ENCODE data around the gene UTF1.

Gene UTF1, protein sequence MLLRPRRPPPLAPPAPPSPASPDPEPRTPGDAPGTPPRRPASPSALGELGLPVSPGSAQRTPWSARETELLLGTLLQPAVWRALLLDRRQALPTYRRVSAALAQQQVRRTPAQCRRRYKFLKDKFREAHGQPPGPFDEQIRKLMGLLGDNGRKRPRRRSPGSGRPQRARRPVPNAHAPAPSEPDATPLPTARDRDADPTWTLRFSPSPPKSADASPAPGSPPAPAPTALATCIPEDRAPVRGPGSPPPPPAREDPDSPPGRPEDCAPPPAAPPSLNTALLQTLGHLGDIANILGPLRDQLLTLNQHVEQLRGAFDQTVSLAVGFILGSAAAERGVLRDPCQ
- total RNA-seq, result 0 reads per million in 4 donors

GRCh38 chr10:133230044-133230361, at the start of gene UTF1:
Gene UTF1 (plus strand): TSS chr10:133230217. CDS start chr10:133230289, 72 bp downstream.
- no peak for DNase-seq

DNA sequence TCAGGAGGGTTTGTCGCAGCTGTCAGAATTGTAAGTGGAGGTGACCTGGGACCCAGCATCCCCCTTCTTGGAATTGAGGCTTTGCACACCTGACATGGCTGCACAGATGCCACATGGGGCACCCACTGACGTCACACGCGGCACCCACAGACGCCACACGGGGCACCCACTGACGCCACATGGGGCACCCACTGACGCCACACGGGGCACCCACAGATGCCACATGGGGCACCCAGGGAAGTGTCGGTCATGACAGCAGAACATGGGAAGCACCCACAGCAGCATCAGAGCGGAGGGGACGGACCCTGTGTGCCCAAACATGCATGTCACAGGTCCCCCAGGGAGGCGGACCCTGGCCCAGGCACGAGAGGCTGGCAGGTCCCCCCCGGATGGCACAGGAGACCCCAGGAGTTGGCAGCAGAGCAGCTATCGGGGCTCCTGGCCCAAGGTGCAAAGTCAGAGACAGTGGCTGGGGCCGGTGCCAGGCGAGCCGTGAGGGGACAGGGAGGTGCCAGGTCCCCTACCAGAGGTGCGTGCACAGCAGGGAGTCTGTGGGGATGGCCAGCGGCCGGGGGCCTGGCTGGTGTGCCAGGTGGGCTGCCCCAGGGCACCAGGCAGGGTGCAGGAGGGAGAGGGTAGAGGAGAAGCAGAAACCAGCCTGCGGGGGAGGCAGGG, 48.9 kb upstream of the UTF1 start:
- no peak for DNase-seq

DNA sequence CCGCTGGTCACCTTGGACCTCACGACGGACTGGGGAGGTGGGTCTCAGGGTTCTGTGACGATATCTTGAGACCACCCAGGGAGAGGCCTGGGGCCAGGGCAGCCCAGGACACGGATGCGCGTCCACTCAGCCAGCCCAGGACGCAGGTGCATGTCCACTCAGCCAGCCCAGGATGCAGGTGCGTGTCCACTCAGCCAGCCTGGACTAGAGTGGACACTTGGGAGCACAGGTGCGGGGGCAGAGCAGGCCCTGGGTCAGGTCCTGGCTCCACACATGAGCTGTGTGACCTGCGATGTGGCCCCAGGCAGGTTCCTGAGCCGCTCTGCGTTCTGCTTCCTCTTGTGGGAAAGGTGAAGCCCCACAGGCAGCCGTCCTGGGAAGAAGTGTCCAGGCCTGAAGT, 47.8 kb upstream of the UTF1 start:
- DNase-seq, result no peak

GRCh38 chr10:133182791-133183645, 47.0 kb upstream of the UTF1 start:
- DNase-seq, result no peak

DNA sequence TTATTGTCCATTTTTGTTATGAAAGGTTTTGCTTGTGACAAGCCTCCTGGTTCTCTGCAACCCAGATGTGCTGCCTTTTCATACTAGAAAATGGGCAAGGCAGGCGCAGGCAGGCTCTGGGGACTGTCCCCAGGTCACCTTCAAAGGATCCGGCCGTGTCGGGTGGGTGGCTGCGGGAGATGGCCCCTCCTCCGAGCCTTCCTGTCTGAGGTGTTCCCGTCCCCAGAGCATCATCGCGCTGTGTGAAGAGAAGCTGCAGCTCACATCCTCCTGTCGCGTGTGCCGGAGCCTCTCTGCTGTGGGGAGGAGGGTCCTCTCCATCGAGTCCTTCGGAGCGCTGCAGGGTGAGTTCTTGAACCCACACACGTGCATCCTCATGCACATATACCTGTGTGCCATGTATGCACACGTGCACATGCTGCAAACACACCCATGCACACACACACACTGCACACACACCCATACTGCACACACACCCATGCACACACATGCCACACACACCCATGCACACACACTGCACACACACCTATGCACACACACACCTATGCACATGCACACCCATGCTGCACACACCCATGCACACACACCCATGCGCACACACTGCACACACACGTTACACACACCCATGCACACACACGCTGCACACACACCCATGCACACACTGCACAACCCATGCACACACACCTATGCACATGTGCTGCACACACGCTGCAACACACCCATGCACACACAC, 46.2 kb upstream of the UTF1 start:
- DNase-seq, result no peak

DNA sequence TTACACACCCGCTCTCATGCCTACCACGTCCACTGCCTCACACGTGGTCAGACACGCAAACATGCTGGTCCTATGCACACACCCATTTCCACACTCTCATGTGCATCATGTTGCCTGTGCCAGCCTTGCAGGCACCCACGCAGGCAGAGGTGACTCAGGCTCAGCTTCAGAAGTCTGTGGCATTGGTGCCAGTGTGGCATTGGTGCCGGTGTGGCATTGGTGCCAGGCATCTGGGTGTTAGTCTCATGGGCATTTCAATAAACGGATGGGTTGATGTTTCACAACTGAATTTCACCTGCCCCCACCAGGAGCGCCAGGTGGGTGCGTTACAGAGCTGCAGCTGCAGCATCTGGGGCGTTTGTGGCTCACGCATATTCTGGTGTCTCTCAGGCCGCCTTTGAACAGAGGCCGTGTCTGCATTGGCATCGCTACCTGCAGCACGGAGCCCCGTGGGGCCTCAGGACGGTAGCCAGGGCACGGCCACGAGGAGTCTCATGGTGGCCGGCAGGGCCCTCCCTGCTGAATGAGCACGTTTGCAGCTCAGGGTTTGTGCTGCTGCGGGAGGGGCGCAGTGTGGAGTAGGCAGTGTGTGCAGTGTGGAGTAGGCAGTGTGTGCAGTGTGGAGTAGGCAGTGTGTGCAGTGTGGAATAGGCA, 45.3 kb upstream of the UTF1 start:
- DNase-seq, result no peak

GRCh38 chr10:133185421-133185820, 44.6 kb upstream of the UTF1 start:
- no peak for DNase-seq

GRCh38 chr10:133185916-133186315, 44.1 kb upstream of the UTF1 start:
- no peak for DNase-seq

DNA sequence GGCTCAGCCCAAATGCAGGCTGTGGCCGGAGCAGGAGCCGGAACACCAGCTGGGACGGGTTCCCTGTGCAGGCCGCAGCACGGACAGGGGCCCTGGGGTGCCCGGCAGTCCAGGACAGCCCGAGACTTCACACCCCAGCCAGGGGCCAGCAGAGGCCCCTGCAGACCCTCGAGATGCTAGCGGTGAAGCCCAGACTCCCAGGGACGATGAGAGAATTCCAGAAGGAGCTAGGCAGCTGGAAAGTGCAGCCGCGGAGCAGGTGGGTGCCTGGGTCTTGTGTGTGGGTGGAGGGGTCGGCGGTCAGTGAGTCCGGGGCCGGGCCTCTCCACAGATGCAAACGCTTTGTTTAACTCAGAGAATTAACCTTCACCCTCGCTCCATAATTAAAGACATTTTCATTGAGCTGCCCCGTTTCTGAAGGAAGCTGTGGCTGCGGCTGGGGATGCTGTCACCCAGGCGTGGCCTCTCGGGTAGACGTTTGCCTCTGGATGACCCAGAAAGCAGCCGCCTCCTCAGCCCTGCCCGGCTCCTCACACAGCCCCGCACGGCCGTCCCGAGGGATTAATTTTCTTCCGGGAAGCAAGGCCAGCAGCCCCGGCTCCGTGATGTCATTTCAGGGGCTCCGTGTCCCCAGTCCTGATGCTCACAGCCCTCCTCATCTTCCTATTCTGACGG, 43.5 kb upstream of the UTF1 start:
- DNase-seq, result no peak

DNA sequence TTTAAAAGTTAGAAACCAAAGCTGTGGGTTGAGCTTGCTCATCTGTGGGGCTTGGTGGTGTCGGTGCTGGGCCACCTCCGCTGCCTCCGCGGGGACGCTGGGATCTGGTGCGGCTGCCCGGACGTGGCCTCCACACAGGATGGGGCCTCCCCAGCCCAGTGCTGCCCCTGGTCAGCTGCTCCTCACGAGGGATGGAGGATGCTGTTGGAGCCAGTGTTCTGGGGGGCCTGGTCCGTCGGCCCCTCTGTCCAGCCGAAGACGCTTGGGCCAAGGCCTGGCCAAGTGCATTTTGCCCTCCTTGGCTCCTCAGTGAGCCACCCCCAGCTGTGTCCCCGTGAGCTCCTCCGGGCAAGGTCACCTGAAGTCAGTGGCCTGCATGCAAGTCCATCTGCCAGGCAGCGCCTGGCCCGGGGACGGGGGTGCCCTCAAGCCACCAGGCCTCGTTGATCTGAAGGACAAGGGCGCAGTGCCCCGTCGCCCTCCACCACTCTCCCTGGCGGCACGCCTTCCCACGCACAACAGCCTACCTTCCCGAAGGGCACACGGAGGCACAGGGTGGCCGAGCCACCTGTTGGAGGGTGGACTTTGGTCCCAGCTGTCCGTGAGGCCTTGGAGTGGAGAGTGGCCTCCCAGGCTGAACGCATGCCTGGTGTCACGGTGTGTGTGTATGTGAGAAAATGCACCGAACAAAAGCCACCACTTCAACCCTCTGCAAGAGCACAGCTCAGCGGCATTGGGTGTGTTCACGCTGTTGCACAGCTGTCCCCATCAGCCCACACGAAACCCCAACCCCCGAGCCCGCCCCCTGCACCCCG, 42.7 kb upstream of the UTF1 start:
- no peak for DNase-seq

- DNase-seq, result no peak
These were observed 41.9 kb upstream of the UTF1 start for GRCh38 chr10:133187906-133188681.

- no peak for DNase-seq
These were observed 40.8 kb upstream of the UTF1 start for GRCh38 chr10:133189256-133189655.

GRCh38 chr10:133189726-133190125, 40.3 kb upstream of the UTF1 start:
- DNase-seq, result no peak

DNA sequence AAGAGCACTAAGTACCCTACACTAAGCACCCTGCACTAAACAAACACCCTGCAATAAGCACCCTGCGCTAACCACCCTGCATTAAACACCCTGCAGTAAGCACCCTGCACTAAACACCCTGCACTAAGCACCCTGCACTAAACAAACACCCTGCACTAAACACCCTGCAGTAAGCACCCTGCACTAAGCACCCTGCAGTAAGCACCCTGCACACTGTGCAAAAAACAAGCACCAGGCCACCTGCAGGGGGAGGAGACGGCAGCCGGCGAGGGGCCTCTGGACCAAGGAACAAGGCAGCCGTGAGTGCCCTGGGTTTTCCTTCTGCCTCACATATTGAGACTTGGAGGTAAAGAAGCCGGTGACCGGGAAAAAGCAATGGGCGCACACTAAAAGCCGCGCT, 39.8 kb upstream of the UTF1 start:
- DNase-seq, result no peak

- DNase-seq, result no peak
These were observed 38.4 kb upstream of the UTF1 start for GRCh38 chr10:133191651-133192050.

DNA sequence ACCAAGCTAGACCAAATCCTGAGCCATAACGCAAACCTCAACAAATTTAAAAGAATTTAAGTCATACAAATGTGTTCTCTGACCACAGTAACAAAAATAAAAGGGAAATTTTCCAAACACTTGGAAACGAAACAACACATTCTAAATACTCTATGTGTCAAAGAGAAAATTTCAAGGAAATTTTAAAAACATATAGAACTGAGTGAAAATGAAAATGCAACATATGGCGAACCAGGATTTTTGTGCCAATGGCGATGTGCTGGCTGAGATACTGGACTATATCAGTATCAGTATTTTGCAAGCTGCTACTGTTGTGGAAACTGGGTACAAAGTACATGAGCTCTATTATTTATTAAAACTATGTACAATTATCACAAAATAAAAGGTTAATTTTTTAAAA, 35.9 kb upstream of the UTF1 start:
- DNase-seq, result no peak

GRCh38 chr10:133195096-133195495, 34.9 kb upstream of the UTF1 start:
- DNase-seq, result no peak

DNA sequence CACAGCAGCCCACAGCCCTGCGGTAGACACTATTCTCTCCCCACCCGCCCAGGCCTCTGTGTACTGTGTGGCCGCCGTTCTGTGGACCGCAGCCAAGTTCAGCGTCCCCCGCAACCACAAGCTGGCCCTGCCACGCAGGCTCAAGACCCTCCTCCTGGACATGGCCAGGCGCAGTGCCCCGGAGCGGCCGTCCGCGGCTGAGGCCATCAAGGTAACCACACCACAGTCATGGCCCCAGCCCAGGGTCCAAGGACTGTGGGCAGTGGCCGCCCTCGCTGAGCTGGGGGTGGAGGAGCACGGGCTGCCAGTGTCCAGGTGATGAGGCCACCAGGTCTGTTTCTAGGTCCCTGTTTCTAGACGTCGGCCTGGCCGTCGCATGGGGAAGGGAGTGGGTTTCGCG, 34.4 kb upstream of the UTF1 start:
- no peak for DNase-seq

GRCh38 chr10:133196221-133196915, 33.6 kb upstream of the UTF1 start:
- no peak for DNase-seq
